Thyroid gland (tissue), 4 donors: ENCODE results near the gene LANCL1.

Experiments used
- POLR2A ChIP-seq, 2 donors: fragments of 450-650 bp; IDR thresholded peaks; one replicate each; pipeline ENCODE4 v1.6.1; 2017; ENCODE audit warnings: antibody characterized with exemption in 2 of 2, mild to moderate bottlenecking in 2 of 2, moderate library complexity in 1 of 2
- TF ChIP-seq, protein P1 (sequence below), 6 experiments: fragments of 200-600 bp in 3 of 6; fragments of 450-650 bp in 3 of 6; sonication (generic) in 3 of 6; IDR thresholded peaks; one replicate each; pipeline ENCODE4 v1.5.1; 2016 to 2019; ENCODE audit warnings: antibody characterized with exemption in 6 of 6, mild to moderate bottlenecking in 2 of 6, inconsistent platforms in 1 of 6, moderate library complexity in 1 of 6

DNA sequence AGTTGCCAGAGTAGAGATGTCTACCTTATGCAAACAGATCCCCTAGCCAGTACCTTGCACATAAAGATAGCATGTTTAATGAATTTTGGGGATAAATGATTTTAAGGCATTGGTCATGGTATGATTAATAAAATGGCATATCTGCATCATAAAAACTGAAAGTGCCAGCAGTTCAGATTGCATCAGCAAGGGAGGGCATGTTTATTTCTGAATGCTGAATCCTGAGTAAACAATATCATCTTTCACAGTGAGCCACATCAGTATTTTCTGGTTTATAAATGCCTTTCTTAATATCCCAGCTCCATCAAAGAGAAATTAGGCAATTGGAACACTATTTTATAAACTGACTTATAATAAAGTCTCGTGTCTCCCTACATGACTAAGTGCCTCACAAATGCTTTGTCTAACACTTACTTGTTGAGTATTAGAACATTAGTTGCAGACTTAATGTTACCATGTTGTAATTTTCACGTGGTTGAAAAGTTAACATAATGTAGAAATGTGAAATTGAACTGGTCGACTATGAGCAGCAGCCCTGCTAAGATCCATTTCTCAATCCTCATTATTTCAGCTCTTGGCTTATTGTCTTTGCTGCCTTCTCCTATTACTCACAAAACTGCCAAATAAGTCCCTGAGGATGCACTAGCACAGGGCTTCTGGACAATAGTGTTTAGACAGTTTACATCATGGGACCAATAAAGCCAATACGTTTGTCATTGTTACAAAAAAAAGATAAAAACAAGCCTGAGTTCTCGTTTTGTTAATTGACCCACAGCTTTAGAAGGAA lies 48.0 kb downstream of the LANCL1 start:
- TF ChIP-seq, protein P1, sequence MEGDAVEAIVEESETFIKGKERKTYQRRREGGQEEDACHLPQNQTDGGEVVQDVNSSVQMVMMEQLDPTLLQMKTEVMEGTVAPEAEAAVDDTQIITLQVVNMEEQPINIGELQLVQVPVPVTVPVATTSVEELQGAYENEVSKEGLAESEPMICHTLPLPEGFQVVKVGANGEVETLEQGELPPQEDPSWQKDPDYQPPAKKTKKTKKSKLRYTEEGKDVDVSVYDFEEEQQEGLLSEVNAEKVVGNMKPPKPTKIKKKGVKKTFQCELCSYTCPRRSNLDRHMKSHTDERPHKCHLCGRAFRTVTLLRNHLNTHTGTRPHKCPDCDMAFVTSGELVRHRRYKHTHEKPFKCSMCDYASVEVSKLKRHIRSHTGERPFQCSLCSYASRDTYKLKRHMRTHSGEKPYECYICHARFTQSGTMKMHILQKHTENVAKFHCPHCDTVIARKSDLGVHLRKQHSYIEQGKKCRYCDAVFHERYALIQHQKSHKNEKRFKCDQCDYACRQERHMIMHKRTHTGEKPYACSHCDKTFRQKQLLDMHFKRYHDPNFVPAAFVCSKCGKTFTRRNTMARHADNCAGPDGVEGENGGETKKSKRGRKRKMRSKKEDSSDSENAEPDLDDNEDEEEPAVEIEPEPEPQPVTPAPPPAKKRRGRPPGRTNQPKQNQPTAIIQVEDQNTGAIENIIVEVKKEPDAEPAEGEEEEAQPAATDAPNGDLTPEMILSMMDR (IDR thresholded peaks at IDR 0.05) = no peak
- no peak for TF ChIP-seq POLR2A (IDR thresholded peaks at IDR 0.05)
